HG03175 (cell line): ENCODE data around the gene USP32.
"Not testable (repeated sequence)": the region's sequence is repeated elsewhere in the genome, so short reads cannot be mapped to it uniquely, and the experiment has no call there.

Experiments used
- ATAC-seq: cut with Tn5 transposase; IDR thresholded peaks from one replicate; pipeline ENCODE4 v1.9.1; 2021; ENCODE audit warnings: mild to moderate bottlenecking, moderate library complexity; ENCODE audit not compliant: unreplicated experiment

The USP32 gene

GRCh38 chr17:60186846-60187745 is 204.8 kb downstream of the USP32 start:
- ATAC-seq = not testable (repeated sequence)

- not testable (repeated sequence) for ATAC-seq
These were observed 205.6 kb downstream of the USP32 start for GRCh38 chr17:60186372-60186771.

GRCh38 chr17:60180380-60180779 is 211.6 kb downstream of the USP32 start:
- not testable (repeated sequence) for ATAC-seq

GRCh38 chr17:60178180-60178579 is 213.8 kb downstream of the USP32 start:
- not testable (repeated sequence) for ATAC-seq

- not testable (repeated sequence) for ATAC-seq
These were observed 215.2 kb downstream of the USP32 start for GRCh38 chr17:60176763-60177162.

GRCh38 chr17:60174767-60175166 is 217.2 kb downstream of the USP32 start:
- ATAC-seq = not testable (repeated sequence)

- ATAC-seq = no peak
These were observed 217.9 kb downstream of the USP32 start for GRCh38 chr17:60174035-60174434.

- no peak for ATAC-seq
These were observed 218.6 kb downstream of the USP32 start for GRCh38 chr17:60173304-60173819.

GRCh38 chr17:60171753-60172079 is 220.2 kb downstream of the USP32 start:
- ATAC-seq = no peak

GRCh38 chr17:60170835-60171752 is 220.8 kb downstream of the USP32 start:
- ATAC-seq = no peak

- ATAC-seq = no peak
These were observed 221.8 kb downstream of the USP32 start for GRCh38 chr17:60169921-60170817.

GRCh38 chr17:60168654-60169053 is 223.3 kb downstream of the USP32 start:
- no peak for ATAC-seq

- no peak for ATAC-seq
These were observed 224.7 kb downstream of the USP32 start for GRCh38 chr17:60167065-60167741.

- ATAC-seq = no peak
These were observed 226.0 kb downstream of the USP32 start for GRCh38 chr17:60165971-60166370.

GRCh38 chr17:60165223-60165622 is 226.7 kb downstream of the USP32 start:
- no peak for ATAC-seq

GRCh38 chr17:60164697-60165096 is 227.2 kb downstream of the USP32 start:
- ATAC-seq = no peak

GRCh38 chr17:60164164-60164563 is 227.8 kb downstream of the USP32 start:
- no peak for ATAC-seq

- no peak for ATAC-seq
These were observed 228.7 kb downstream of the USP32 start for GRCh38 chr17:60163108-60163784.

GRCh38 chr17:60161598-60162330 is 230.2 kb downstream of the USP32 start:
- ATAC-seq = no peak
